GM21825 (cell line): ENCODE measurements around the gene CEBPA.

Source experiments
- ATAC-seq: cut with Tn5 transposase; IDR thresholded peaks from one replicate; pipeline ENCODE4 v1.9.1; 2021; ENCODE audit warnings: mild to moderate bottlenecking, moderate library complexity; ENCODE audit not compliant: unreplicated experiment

The CEBPA gene

DNA sequence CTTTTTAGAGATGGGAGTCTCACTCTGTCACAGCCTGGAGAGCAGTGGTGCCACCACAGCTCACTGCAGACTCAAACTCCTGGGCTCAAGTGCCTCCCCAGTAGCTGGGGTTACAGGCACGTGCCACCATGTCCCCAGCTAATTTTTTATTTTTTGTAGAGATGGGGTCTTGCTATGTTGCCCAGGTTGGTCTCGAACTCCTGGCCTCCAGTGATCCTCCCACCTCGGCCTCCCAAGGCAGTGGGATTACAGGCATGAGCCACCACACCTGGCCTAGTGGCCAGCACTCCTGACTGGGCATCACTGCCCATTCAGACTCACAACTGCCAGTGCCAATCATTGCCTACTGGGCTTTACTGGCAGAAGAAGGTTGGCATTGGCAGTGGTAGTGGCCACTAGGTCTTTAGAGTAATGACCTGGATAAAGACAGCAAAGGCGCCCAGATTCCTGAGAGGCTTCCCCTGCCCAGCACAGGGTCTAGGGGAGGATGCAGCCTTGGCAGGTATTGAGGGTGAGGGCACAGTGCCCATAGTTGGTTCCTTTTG lies 49.8 kb downstream of the CEBPA start:
- ATAC-seq: no peak

DNA sequence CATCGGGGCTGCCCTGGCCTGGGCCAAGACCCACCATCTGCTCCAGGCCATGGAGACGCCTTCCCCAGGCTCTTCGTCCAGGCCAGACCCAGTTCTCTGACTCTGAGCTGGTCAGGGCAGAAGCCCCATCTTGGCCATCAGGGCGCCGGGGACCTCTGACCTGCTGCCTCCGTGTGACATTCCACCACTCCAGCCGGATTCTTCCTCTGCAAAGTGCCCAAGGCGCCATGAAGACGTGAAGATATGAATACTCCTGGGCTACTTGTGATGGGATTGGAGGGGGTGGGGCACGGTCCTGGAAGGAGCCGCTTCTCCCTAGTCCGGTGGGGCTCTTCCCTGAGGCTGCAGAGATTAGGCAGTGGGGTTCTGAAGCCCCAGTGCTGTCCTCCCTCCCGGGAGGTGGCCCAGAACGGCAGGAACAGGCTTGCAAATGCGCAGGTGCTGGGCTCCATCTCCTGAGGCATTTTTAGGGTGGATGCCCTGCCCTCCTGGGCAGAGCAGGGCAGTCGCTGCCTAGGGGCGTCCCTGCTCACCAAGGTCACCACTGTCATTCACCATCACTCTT lies 50.7 kb downstream of the CEBPA start:
- ATAC-seq: no peak

DNA sequence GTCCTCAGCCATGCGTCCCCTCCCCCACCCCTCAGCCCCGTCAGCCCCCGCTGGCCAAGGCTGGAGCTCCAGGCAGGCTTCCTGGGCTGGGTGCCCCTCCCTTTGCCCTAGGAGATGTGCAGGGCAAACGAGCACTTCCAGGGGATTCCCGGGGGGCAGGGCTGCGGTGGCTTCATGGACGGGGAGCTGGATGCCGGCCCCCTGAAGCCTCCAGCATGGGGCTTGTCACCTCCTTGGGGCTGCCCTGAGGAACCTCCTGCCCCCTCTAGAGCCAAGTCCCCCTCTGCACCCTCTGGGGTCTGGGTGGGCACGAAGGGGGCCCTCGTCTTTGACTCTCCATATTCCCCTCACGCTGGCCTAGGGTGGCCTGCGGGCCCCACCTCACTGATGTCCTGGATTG lies 51.3 kb downstream of the CEBPA start:
- ATAC-seq: no peak

DNA sequence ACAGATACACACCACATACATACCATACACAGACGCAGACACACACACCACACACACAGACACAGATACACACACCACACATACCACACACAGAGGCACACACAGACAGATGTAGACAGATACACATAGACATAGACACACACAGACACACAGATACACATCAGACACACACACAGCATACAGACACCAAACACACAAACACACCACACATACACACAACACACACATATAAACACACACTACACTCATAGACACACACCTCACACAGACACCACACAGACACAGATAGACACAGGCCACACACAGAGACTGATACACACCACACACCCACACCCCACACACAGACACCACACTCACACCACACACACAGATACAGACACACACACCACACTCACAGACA lies 51.8 kb downstream of the CEBPA start:
- no peak for ATAC-seq
